Right hindlimb (tissue), 1 donor: Measurements from ENCODE around the gene SEC61B.

Source experiments
- DNase-seq: peaks from one replicate; pipeline ENCODE4 v3.0.0-alpha.2; 2018

The SEC61B gene

DNA sequence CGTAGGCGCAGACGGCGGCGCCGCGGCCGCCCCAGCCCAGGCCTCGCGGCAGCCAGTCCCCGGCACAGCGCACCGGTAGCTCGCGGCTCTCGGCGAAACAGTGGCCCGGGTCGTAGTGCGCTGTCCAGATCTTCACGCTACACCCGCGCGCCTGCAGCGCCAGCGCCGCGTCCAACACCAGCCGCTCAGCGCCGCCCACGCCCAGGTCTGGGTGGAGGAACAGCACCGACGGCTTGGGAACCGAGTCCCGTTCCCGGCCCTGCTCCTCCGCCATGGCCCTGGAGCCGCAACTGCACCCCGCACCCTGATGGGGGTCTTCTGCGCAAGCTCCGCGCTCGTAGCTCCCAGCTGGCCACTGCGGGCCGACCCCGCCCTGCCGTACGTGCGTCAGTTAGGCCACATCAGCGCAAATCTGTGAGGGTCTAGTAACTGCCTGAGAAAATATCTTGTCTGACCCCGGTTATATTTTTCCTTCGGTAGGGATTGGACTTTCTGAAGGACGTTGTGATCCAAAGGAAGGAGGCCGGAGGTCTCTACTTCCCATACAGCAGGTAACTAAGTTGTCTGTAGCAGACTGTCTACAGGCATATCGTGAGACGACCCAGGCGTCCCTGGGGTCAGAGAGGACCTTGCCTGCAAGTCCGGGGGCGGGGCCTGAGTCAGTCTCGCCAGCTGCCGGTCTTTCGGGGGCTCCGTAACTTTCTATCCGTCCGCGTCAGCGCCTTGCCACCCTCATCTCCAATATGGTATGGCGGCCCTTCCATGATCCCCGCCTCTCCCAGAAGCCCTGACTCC is at the start of gene SEC61B, which contains the start of gene ALG2:
SEC61B (plus strand) TSS at position 662 of the 795 bp plus-strand sequence; CDS start at position 744, 82 bp downstream.
ALG2 (minus strand) TSS at position 322 of the 795 bp plus-strand sequence; CDS start at position 274, 48 bp downstream.
- peak; percentile 96 for DNase-seq

DNA sequence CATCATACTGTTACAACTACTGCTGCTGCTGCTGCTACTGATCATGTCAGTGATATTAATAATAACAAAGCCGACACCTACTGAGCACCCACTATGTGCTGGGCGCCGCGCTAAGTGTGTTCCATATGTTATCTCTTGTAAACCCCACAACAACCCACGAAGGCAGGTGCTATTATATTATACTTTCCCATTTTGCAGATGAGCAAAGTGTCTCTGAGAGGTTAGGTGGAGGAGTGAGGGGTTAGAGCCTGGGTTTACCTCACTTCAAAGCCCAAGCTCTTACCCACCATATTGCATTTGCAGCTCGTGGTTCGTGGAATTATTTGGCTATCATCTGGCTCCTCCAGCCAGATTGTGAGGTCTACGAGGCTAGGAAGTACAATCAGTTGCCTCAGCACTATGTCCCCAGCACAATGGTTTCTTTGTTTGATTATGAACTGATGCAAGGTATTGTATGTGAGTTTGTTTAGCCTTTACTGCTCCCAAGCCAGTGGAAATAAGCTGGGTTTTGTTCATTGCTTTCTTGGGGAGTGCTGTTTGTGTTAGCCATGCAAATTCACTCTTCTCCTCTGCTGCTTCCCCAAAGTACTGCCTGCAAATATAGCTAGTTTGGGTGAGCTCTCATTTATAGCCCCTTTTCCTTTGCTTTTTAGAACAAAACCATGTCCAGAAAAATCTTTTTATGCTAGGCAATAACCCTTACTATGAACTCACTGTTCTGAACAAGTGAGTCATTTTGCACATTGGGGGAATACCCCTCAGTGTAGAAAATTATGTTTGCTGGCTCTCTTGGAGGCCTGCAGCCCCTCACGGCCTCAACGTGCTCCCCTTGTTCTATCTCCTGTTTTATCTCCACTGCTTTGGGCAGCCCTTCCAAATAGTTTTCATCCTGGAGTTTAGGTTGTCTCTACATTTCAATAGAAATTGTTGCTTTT is 48.2 kb upstream of the SEC61B start:
- no peak for DNase-seq

DNA sequence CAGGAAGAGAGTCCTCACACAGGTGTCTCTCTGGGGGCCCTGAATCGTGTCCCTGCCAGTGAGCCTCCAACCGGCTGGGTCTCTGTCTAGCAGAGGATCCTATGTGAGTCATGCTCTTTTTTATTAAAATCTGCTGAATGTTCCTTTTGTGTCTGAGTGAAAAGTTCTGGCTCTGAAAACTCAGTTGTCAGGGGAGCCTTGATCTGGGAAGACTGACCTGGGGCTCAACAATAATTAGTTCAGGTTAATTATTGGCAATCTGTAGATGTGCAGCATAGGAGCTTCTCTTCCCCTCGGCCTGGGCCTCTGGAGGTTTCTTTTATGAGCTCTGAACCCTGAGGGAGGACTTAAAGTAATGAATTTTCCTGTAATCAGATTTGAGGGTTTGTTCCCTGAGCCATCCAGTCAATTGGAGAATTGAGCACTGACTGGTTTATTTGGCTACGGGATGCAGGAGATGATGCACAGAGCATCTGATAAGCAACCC is 45.5 kb upstream of the SEC61B start:
- DNase-seq = no peak

DNA sequence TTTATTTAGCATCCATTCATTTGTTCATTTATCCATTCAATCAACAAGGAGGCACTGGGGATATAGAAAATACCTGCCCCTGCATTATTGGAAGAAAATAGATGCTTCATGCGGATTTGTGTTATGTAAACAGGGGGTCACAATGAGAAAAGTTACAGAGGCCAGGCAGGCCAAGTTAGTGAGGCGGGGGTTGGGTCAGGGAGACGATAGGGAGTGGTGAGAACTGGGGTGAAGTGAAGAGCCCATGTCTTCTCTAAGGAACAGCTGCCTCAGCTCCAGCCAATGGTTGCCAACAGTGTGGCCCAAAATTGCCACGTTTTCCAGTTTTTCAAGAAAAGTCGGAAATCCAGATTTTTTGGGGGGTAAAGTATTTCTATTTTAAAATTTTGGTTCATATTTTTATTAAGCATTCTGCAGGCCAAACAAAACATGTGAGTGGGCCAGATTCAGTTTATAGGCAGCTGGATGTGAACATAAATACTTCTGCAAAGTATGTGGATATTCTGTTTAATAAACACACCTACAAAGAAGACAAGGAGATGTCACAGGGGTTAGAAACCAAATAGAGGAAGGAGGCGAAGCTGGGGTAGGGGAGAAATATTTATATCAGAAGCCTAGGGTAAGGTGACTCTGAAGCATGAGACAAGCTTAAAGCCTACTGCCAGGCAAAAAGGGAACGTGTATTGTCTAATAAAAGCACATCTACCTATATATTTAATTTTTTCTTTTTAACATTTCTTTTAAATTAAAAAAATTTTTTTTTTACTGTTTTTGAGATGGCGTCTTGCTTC is 44.3 kb upstream of the SEC61B start:
- DNase-seq = no peak

- no peak for DNase-seq
These were observed 42.9 kb upstream of the SEC61B start for GRCh38 chr9:99178912-99179872.

- no peak for DNase-seq
These were observed 41.9 kb upstream of the SEC61B start for GRCh38 chr9:99180199-99180598.

- no peak for DNase-seq
These were observed 41.4 kb upstream of the SEC61B start for GRCh38 chr9:99180662-99181061.

GRCh38 chr9:99181206-99181605 is 40.9 kb upstream of the SEC61B start:
- no peak for DNase-seq

GRCh38 chr9:99181621-99182020 is 40.5 kb upstream of the SEC61B start:
- DNase-seq = no peak

DNA sequence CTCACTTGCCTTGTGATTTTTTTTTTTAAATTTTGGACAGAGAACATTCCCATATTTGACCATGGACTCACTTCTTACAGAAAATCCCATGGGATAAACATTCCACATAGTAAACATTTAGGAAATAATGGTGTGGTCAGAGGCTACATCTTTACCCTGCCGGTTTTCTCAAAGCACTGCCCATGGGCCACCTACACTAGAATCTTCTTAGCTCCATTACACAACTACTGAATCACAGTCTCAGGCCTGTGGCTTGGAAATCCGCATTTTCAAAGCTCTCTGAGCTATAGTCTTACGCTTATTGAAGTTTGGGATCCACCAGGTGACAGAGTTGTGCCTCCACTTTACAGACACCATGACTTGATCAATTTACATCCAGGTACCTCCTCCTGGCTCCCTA is 39.7 kb upstream of the SEC61B start:
- no peak for DNase-seq

GRCh38 chr9:99183616-99184015 is 38.5 kb upstream of the SEC61B start:
- DNase-seq = no peak

DNA sequence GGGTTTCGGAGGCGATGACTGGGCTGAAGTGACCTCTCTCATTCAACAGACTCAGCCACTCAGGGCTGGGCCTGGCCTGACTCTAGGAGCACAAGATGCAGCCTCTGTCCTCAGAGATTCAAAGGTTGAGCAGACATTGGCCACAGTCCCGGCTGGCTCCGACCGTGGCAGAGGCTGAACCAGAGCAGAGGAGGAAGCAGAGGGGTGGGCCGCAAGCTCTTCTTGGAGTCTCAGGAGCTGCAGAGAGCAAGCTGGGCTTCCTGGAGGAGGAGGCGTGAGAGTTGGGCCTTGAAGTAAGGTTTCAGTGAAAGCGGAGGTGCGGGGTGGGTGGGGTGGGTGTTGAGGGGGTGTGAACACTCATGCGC is 38.0 kb upstream of the SEC61B start:
- DNase-seq = no peak

- DNase-seq = peak; percentile 95
These were observed 37.4 kb upstream of the SEC61B start for GRCh38 chr9:99184475-99185347.

- DNase-seq = no peak
These were observed 36.8 kb upstream of the SEC61B start for GRCh38 chr9:99185348-99185632.

GRCh38 chr9:99185934-99186333 is 36.1 kb upstream of the SEC61B start:
- no peak for DNase-seq

- DNase-seq = no peak
These were observed 34.8 kb upstream of the SEC61B start for GRCh38 chr9:99187311-99187710.

DNA sequence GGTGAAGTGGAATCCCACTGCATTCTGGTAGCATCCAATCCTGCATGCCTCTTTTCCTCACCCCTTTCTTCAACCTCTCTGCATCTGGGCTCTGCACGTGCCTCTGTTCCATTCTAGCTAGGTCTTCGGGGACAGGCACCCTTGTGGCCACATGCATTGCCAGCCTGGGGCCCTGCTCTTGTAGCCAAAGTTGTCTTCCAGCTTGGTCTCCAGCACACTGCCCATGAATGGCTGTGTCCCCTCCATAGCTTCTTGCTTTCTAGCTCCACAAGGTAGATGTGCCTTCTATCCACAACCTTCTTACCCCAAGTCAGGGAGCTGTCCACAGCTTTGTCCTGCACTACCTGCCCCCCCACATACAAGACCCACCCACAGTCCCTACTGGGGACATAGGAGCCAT is 32.9 kb upstream of the SEC61B start:
- no peak for DNase-seq

GRCh38 chr9:99189887-99190596 is 32.0 kb upstream of the SEC61B start:
- DNase-seq = no peak

- DNase-seq = no peak
These were observed 31.3 kb upstream of the SEC61B start for GRCh38 chr9:99190597-99191283.
